Brain microvascular endothelial cell (primary cell): ENCODE measurements around the gene RABL2B.

Source experiments
- DNase-seq: peaks from one replicate; pipeline ENCODE4 v3.0.0-alpha.2; 2020
- H3K27ac ChIP-seq: fragments of 250-450 bp; sonication (Bioruptor Pico); 2 replicates; pipeline ENCODE4 v1.5.1; 2020; ENCODE audit warnings: mild to moderate bottlenecking, moderate library complexity
- H3K27me3 ChIP-seq: fragments of 250-450 bp; sonication (Bioruptor Pico); replicated peaks from 2 replicates; pipeline ENCODE4 v1.5.1; 2020; ENCODE audit warnings: mild to moderate bottlenecking
- H3K36me3 ChIP-seq: fragments of 250-450 bp; sonication (Bioruptor Pico); replicated peaks from 2 replicates; pipeline ENCODE4 v1.5.1; 2020; ENCODE audit warnings: mild to moderate bottlenecking
- H3K4me3 ChIP-seq: 2 replicates; pipeline ENCODE4 v1.5.1; 2011; ENCODE audit warnings: low read depth, mild to moderate bottlenecking, control low read depth, low read length, moderate library complexity
- in situ Hi-C: cut with HindIII; loops from 2 replicates; pipeline ENCODE4 v1.10.0; 2017; ENCODE audit warnings: low sequenced_read_pairs, low pct_ligation_motif_present
- TF ChIP-seq, protein P1 (sequence below): IDR thresholded peaks from 2 replicates; pipeline ENCODE4 v1.5.1; 2011; ENCODE audit warnings: low read depth, mild to moderate bottlenecking, moderate library complexity, low read length, control low read depth, inconsistent platforms; ENCODE audit errors: missing control alignments

The RABL2B gene

DNA sequence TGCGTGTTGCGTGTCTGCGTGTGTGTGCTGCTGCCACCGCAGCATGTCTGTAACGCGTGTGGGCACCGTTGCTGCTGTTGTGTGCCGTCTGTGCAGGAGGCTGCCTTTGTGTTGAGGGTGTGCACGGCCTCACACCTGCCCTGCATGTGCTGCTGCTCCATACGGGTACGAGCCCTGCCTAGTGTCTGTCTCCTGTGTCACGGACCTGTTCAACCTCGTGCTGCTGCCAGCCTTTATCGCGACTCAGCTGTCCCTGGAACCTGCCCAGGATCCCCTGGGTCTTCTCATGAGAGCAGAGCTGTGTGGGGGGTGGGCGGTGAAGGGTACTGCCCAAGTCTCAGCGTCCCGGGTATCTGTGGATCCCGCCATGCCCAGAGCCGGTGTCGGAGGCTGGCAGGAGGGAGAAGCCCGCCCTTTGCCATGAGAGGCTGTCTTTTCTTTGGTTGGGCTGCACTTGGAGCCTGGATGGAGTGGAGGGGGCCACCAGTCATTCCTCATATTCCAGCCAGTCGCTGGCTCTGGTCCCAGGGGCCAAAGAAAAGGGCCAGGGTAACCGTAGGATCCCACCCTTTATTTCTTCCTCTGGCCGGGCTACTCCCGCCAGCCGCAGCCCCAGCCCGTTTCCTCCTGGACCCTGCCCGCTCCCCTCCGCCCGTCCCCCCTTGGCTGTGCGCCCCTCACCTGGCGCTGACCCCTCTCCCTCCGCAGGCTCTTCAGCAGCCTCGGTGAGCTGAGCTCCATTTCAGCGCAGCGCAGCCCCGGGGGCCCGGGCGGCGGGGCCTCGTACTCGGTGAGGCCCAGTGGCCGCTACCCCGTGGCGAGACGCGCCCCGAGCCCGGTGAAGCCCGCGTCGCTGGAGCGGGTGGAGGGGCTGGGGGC, 53.2 kb downstream of the RABL2B start:
- Histone ChIP-seq H3K4me3 (no peak overlapping the region), H3K36me3 (no peaks in the 10 kb centered on the region), H3K27me3 (peaks cover 21% of the 10 kb centered on the region), H3K27ac (no peak overlapping the region)
- TF ChIP-seq, protein P1, sequence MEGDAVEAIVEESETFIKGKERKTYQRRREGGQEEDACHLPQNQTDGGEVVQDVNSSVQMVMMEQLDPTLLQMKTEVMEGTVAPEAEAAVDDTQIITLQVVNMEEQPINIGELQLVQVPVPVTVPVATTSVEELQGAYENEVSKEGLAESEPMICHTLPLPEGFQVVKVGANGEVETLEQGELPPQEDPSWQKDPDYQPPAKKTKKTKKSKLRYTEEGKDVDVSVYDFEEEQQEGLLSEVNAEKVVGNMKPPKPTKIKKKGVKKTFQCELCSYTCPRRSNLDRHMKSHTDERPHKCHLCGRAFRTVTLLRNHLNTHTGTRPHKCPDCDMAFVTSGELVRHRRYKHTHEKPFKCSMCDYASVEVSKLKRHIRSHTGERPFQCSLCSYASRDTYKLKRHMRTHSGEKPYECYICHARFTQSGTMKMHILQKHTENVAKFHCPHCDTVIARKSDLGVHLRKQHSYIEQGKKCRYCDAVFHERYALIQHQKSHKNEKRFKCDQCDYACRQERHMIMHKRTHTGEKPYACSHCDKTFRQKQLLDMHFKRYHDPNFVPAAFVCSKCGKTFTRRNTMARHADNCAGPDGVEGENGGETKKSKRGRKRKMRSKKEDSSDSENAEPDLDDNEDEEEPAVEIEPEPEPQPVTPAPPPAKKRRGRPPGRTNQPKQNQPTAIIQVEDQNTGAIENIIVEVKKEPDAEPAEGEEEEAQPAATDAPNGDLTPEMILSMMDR: no peak
- DNase-seq: no peak
- in situ Hi-C loops: no loop called here

DNA sequence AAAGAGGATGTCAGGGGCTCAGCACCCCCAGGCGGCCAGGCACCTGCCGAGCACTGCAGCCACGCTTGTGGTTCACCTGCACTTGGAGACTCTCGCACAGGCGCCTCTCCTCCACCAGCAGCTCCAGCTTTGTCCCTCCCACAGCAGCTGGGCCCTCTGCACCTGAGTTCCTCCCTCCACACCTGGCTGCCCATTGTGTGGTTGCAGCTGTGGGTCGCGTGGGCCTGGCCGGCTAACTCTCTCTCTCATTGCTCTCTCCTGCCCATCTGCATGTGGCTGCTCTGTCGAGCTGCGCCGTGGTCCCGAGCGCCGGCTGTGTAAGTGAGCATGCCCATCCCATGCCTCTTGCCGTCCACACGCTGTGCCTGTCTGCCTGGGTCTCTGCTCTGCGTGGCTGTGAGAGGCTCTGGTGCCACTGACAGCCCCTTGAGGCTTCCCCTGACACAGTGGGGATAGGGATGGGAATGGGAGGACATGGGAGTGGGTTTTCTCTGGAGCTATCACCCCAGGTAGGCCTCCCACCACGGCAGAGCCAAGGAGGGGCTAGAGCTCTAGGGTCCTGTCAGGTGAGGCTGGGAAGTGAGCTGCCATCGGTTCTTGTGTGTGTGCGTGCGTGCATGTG, 53.9 kb downstream of the RABL2B start:
- TF ChIP-seq, protein P1: no peak
- H3K36me3 ChIP-seq: no peaks in the 10 kb centered on the region
- in situ Hi-C loops: no loop called here
- no peak for DNase-seq
- peaks cover 21% of the 10 kb centered on the region for H3K27me3 ChIP-seq
- H3K4me3 ChIP-seq: no peak overlapping the region
- no peak overlapping the region for H3K27ac ChIP-seq

DNA sequence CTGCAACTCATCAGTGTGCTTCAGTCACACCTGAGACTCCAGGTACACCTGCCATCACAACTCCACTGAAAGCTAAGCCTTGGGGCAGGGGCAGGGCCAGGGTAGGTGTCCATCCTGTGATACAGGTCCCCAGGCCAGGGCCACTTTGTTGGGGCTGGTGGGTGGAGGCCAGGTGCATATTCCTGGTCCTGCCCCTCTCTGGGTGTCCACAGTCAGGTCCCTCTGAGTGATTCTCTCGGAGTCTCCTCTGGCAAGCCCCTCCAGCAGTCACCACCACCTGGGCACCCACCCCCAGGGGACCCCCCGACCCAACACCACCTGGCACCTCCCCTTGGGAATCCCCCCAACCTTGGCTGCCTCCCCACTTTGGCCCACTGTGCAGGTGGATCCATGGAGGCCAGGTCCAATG, 54.9 kb downstream of the RABL2B start:
- Histone ChIP-seq H3K27ac (no peak overlapping the region), H3K4me3 (no peak overlapping the region), H3K36me3 (no peaks in the 10 kb centered on the region), H3K27me3 (peaks cover 18% of the 10 kb centered on the region)
- no peak for DNase-seq
- in situ Hi-C loops: no loop called here
- TF ChIP-seq, protein P1: no peak

DNA sequence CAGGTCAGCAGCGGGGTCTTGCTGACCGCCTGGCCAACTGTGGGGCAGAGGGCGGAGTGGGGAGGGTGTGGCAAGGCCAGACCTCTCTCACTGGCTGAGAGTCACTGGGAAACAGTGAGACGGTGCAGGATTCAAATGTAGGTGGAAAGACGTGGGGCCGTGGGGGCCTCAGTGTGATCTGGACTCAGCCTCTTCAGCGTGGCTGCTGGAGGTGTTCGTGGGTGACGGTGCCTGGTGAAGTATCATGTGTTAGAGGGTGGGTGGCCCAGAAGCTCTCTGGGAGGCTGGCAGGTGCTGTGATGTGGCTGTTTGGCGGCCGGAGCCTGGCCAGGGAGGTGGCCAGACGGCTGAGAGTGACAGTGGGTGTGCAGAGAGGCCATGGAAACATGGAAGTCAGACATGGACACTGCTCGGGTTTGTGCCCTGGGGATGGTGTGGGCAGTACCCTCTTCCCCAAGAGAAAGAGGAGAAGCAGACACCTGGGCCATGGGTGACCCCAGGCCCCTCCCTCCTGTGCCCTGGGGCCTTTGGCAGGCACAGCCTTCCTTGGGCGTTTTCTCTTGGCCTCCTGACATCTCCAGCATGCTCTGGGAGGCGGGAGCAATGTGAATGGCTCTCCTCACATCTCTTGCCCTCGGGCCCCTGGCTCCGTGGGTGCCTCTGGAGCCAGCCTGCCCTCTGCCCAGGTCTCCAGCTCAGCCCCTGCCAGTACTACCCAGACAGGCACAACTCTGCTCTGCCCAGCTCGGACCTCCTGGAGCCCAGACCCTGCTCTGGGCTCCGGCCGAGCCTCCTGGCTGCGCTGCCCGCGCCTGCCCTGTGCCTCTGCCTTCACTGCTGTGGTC, 55.5 kb downstream of the RABL2B start:
- DNase-seq: no peak
- Histone ChIP-seq H3K4me3 (no peak overlapping the region), H3K27ac (no peak overlapping the region), H3K27me3 (peaks cover 18% of the 10 kb centered on the region), H3K36me3 (no peaks in the 10 kb centered on the region)
- TF ChIP-seq, protein P1: no peak
- in situ Hi-C loops: no loop called here

DNA sequence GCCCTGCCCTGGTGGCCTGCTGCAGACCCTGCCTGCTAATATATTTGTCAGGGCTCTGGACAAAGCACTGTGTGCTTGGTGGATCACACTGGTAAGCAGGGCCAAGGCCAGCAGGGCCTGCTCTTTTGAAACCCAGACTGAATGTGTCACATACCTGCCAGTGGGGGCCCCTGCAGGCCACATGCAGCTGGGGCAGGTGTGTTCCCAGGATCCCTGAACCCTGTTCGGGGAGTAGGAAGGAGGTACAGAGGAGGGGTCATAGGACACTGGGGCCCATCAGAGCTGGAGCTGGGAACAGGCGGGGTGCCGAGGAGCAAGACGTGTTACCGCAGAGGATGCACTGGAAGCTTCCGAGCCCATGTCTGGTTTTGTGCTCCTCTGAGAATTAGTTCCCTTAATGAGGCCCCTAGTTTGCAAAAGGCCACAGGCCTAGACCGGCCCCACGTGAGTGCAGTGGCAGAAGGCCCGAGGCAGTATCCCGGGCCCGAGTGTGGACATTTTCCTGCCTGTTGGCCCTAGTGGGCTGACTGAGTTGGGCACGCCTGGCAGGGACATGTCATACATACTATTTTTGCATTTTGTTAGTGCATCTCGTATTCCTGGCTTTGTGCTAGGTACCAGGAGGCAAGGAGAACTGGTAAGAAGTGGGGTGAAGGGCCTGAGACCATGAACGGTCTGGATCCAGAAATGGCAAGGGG, 56.6 kb downstream of the RABL2B start:
- H3K36me3 ChIP-seq: no peaks in the 10 kb centered on the region
- TF ChIP-seq, protein P1: no peak
- H3K27ac ChIP-seq: no peak overlapping the region
- in situ Hi-C loops: no loop called here
- peaks cover 17% of the 10 kb centered on the region for H3K27me3 ChIP-seq
- no peak overlapping the region for H3K4me3 ChIP-seq
- no peak for DNase-seq
